ENCODE data around the gene AUTS2. TPM values are rescaled to one million over a fixed set of nuclear protein-coding genes. Genes with fewer than 3 reads are reported as not detected.

AUTS2 gene
- total RNA-seq, 1 experiment from 2014 or later, result 256 TPM

DNA sequence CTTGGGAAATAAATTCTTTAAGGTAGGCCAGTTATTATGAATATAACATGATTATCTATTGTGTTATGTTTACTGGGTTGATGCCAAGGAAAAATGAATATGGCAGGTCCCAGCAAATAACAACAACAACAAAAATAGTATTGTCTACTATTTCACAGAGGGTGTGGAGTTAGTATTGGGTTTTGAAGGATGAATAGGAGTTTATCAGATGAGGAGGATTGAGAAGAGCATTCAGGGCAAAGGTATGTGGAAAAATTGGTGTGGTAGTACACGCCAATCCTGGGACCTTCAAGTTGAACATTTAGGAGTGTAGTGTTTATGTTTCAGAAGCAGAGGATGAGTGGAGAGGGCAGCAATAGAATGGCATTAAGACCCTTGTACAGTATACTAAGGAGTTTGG is 671.9 kb downstream of the AUTS2 start:
- Histone ChIP-seq H3K23me2 (ENCODE audit: insufficient read length, low read depth, low read length, poor library complexity, severe bottlenecking) (no peaks in the 10 kb centered on the region), H3K27me3 (ENCODE audit: insufficient read depth, low read length) (no peaks in the 10 kb centered on the region), H3K4me2 (ENCODE audit: insufficient read depth, insufficient read length, low read length) (no peak overlapping the region), H3T11ph (ENCODE audit: low read length) (no peak overlapping the region), H2BK15ac (ENCODE audit: low read depth, low read length) (no peak overlapping the region), H2BK5ac (ENCODE audit: insufficient read length, low read length) (no peak overlapping the region), H2BK120ac (ENCODE audit: low read depth, low read length, poor library complexity, severe bottlenecking) (no peak overlapping the region), H4K20me1 (ENCODE audit: control insufficient read depth, insufficient read depth, insufficient read length) (no peaks in the 10 kb centered on the region), H4K5ac (ENCODE audit: insufficient read length, low read depth, low read length) (no peak overlapping the region), H2BK20ac (ENCODE audit: low read depth, low read length, poor library complexity, severe bottlenecking) (no peak overlapping the region), H3K79me1 (ENCODE audit: insufficient read depth, low read depth, low read length, poor library complexity, severe bottlenecking) (no peaks in the 10 kb centered on the region), H3K9ac (ENCODE audit: extremely low read depth, insufficient read length, low read length) (no peak overlapping the region), H2AFZ (ENCODE audit: low read length) (no peak overlapping the region), H3K56ac (ENCODE audit: insufficient read length, low read depth, low read length) (no peak overlapping the region), H2BK12ac (ENCODE audit: insufficient read length, low read depth, low read length) (no peak overlapping the region), H4K91ac (ENCODE audit: insufficient read length, low read depth, low read length) (no peak overlapping the region), H3K14ac (ENCODE audit: insufficient read depth, low read length) (no peak overlapping the region), H3K23ac (ENCODE audit: insufficient read length, low read depth, low read length) (no peak overlapping the region), H3K79me2 (ENCODE audit: insufficient read depth, low read length) (no peaks in the 10 kb centered on the region), H4K8ac (replicated peaks; ENCODE audit: insufficient read length, low read depth, low read length) (no peak overlapping the region), H3K4ac (ENCODE audit: low read depth, low read length) (no peak overlapping the region), H3K4me1 (ENCODE audit: insufficient read depth, low read length) (peaks cover 14% of the 10 kb centered on the region; the same call in 1 of the 2 replicates), H3K18ac (ENCODE audit: insufficient read length, low read depth, low read length) (no peak overlapping the region), H3K9me3 (ENCODE audit: control insufficient read depth, low read depth, low read length) (no peaks in the 10 kb centered on the region), H3K27ac (ENCODE audit: insufficient read length, low read depth, low read length) (no peak overlapping the region), H2AK5ac (ENCODE audit: insufficient read length, low read length) (no peak overlapping the region)
- Mint-ChIP-seq H3K9me3 (no peaks in the 10 kb centered on the region), H3K4me3 (no peak overlapping the region), H3K27me3 (ENCODE audit: low read depth) (no peaks in the 10 kb centered on the region), H3K4me1 (peaks cover 41 to 43% of the 10 kb centered on the region in 2 experiments), H3K36me3 (ENCODE audit: insufficient read depth in 1 of 3, low read depth in 3 of 3) (no peaks in the 10 kb centered on the region), H3K27ac (no peak overlapping the region)
- DNase-seq, result no peak
- TF ChIP-seq, protein P1, sequence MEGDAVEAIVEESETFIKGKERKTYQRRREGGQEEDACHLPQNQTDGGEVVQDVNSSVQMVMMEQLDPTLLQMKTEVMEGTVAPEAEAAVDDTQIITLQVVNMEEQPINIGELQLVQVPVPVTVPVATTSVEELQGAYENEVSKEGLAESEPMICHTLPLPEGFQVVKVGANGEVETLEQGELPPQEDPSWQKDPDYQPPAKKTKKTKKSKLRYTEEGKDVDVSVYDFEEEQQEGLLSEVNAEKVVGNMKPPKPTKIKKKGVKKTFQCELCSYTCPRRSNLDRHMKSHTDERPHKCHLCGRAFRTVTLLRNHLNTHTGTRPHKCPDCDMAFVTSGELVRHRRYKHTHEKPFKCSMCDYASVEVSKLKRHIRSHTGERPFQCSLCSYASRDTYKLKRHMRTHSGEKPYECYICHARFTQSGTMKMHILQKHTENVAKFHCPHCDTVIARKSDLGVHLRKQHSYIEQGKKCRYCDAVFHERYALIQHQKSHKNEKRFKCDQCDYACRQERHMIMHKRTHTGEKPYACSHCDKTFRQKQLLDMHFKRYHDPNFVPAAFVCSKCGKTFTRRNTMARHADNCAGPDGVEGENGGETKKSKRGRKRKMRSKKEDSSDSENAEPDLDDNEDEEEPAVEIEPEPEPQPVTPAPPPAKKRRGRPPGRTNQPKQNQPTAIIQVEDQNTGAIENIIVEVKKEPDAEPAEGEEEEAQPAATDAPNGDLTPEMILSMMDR (conservative IDR thresholded peaks at IDR 0.05), result no peak
- WGBS (ENCODE audit: extremely low coverage, insufficient read length, low lambda C conversion rate), result no CpG with 5 or more reads among the region's 1 CpG

Measured in H9 (cell line).